Breast epithelium (tissue), 4 donors: ENCODE data around the gene ISG20. TPM values are rescaled to one million over a fixed set of nuclear protein-coding genes. Genes with fewer than 3 reads are reported as not detected.
A peak's percentile ranks its signal among the peaks of the same experiment; 100 is the strongest.

Experiments used
- DNase-seq, 2 donors: peaks; one replicate each; pipeline ENCODE4 v3.0.0-alpha.2; 2019; ENCODE audit warnings: low spot score in 2 of 2
- H3K27ac ChIP-seq, 2 donors: fragments of 200-600 bp; sonication (generic) in 1 of 2; one replicate each; pipeline ENCODE4 v1.5.1; 2016 to 2019; ENCODE audit warnings: mild to moderate bottlenecking in 1 of 2
- H3K27me3 ChIP-seq, 2 donors: fragments of 200-600 bp; sonication (generic) in 1 of 2; one replicate each; pipeline versions ENCODE4 v1.5.1 to v1.6.0; 2017 to 2019; ENCODE audit warnings: control low read depth in 1 of 2, mild to moderate bottlenecking in 1 of 2
- H3K36me3 ChIP-seq: fragments of 200-600 bp; one replicate; pipeline ENCODE4 v1.5.1; 2019
- H3K4me1 ChIP-seq, 2 donors: fragments of 200-600 bp; sonication (generic); one replicate each; pipeline ENCODE4 v1.5.1; 2016 to 2019; ENCODE audit warnings: control low read depth in 1 of 2
- H3K4me3 ChIP-seq, 3 donors: fragments of 200-600 bp; sonication (generic); 1 replicate in 2 of 3; 2 replicates in 1 of 3; pipeline ENCODE4 v1.5.1; 2016 to 2019; ENCODE audit warnings: mild to moderate bottlenecking in 3 of 3, moderate library complexity in 2 of 3
- H3K9me3 ChIP-seq, 2 donors: fragments of 200-600 bp; sonication (generic) in 1 of 2; one replicate each; pipeline ENCODE4 v1.5.1; 2016 to 2019; ENCODE audit warnings: control low read depth in 1 of 2
- CTCF ChIP-seq, 3 donors: fragments of 450-650 bp; IDR thresholded peaks; one replicate each; pipeline ENCODE4 v1.5.1; 2016 to 2017; ENCODE audit warnings: antibody characterized with exemption in 3 of 3, mild to moderate bottlenecking in 3 of 3, moderate library complexity in 3 of 3
- POLR2A ChIP-seq: fragments of 450-650 bp; IDR thresholded peaks from one replicate; pipeline ENCODE4 v1.6.1; 2016; ENCODE audit warnings: antibody characterized with exemption, mild to moderate bottlenecking, moderate library complexity
- POLR2AphosphoS5 ChIP-seq, 3 donors: sonication (generic); formaldehyde crosslinking; IDR thresholded peaks; one replicate each; pipeline ENCODE4 v1.6.1; 2017; ENCODE audit warnings: antibody characterized with exemption in 3 of 3
- intact Hi-C: fragments of 100-400 bp; cut with DNase I; formaldehyde crosslinking; loops from one replicate; pipeline ENCODE4 v1.15.1; 2023; ENCODE audit warnings: low total_unique reads
- total RNA-seq, 3 donors: library from RNA; depleted of rRNA; stranded (reverse); fragments of >200 nt; gene quantifications; one replicate each; pipeline ENCODE4 v1.1.0, GENCODE V29; 2016

ISG20 gene
- total RNA-seq, 3 donors from 2014 or later = 7.4 to 34.4 (median 18.6) TPM

GRCh38 chr15:88623632-88624031 is 15.2 kb upstream of the ISG20 start:
- Histone ChIP-seq H3K4me1 (peaks cover 4 to 10% of the 10 kb centered on the region in 2 donors), H3K27me3 (no peaks in the 10 kb centered on the region), H3K4me3 (no peak overlapping the region), H3K9me3 (no peaks in the 10 kb centered on the region), H3K36me3 (no peaks in the 10 kb centered on the region), H3K27ac (no peak overlapping the region)
- intact Hi-C loops = no loop called here
- TF ChIP-seq POLR2A (no peak), CTCF (IDR thresholded peaks at IDR 0.05) (no peak), POLR2AphosphoS5 (IDR thresholded peaks at IDR 0.05) (no peak)
- DNase-seq = no peak

- Histone ChIP-seq H3K4me1 (peaks cover 4 to 10% of the 10 kb centered on the region in 2 donors), H3K4me3 (peak overlapping the region in 1 of 3 donors; percentile 36)
- no peak for DNase-seq
Measured at GRCh38 chr15:88624156-88624970, 14.5 kb upstream of the ISG20 start.

GRCh38 chr15:88624971-88625490 is 13.8 kb upstream of the ISG20 start:
- H3K4me3 ChIP-seq = no peak overlapping the region
- TF ChIP-seq POLR2AphosphoS5 (IDR thresholded peaks at IDR 0.05) (no peak), CTCF (IDR thresholded peaks at IDR 0.05) (no peak), POLR2A (no peak)
- no peaks in the 10 kb centered on the region for H3K9me3 ChIP-seq
- no peak for DNase-seq
- peaks cover 4 to 10% of the 10 kb centered on the region in 2 donors for H3K4me1 ChIP-seq
- H3K27me3 ChIP-seq = no peaks in the 10 kb centered on the region
- H3K36me3 ChIP-seq = no peaks in the 10 kb centered on the region
- intact Hi-C loops = no loop called here
- no peak overlapping the region for H3K27ac ChIP-seq

More at GRCh38 chr15:88624156-88624970, 14.5 kb upstream of the ISG20 start:
- H3K36me3 ChIP-seq = no peaks in the 10 kb centered on the region
- intact Hi-C loops = no loop called here
- TF ChIP-seq POLR2A = no peak
- TF ChIP-seq POLR2AphosphoS5 (IDR thresholded peaks at IDR 0.05) = no peak
- peak in 2 of 3 donors; percentile 9 to 62 for TF ChIP-seq CTCF (IDR thresholded peaks at IDR 0.05)
- H3K27ac ChIP-seq = peak overlapping the region in 1 of 2 donors; percentile 0
- no peaks in the 10 kb centered on the region for H3K27me3 ChIP-seq
- no peaks in the 10 kb centered on the region for H3K9me3 ChIP-seq

DNA sequence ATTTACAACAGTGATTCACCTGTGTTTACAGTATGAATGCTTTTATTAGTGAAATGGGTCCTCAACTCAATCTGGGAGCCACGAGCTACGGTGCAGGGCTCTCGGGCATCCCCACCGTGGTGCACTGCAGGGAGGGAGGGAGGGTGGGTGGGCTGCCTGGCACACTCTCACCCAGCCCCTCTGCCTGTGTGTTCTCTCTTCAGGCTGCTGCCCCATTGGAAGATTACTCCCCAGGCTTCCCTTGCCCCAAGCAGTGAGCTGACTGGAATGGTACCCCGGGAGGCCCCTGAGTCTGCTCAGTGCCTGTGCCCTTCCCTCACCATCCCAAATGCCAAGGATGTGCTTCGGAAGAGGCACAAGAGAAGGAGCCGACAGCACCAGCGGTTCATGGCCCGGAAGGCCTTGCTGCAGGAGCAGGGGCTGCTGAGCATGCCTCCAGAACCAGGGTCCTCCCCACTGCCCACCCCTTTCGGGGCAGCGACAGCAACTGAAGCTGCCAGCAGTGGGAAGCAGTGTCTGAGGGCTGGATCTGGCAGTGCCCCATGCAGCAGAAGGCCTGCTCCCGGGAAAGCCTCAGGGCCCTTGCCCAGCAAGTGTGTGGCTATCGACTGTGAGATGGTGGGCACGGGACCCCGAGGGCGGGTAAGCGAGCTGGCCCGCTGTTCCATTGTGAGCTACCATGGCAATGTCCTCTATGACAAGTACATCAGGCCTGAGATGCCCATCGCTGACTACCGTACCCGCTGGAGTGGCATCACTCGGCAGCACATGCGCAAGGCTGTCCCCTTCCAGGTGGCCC is 12.7 kb upstream of the ISG20 start:
- Histone ChIP-seq H3K36me3 (no peaks in the 10 kb centered on the region), H3K4me3 (no peak overlapping the region), H3K4me1 (peaks cover 0 to 10% of the 10 kb centered on the region in 2 donors), H3K9me3 (no peaks in the 10 kb centered on the region), H3K27ac (no peak overlapping the region), H3K27me3 (no peaks in the 10 kb centered on the region)
- no peak for DNase-seq
- intact Hi-C loops = no loop called here
- TF ChIP-seq POLR2A = no peak
- TF ChIP-seq POLR2AphosphoS5 (IDR thresholded peaks at IDR 0.05) = no peak
- TF ChIP-seq CTCF (IDR thresholded peaks at IDR 0.05) = no peak
